ENCODE data around the gene ITPRID1. TPM values are rescaled to one million over a fixed set of nuclear protein-coding genes. Genes with fewer than 3 reads are reported as not detected.

The ITPRID1 gene
- total RNA-seq, 1 donor from 2014 or later = not detected

DNA sequence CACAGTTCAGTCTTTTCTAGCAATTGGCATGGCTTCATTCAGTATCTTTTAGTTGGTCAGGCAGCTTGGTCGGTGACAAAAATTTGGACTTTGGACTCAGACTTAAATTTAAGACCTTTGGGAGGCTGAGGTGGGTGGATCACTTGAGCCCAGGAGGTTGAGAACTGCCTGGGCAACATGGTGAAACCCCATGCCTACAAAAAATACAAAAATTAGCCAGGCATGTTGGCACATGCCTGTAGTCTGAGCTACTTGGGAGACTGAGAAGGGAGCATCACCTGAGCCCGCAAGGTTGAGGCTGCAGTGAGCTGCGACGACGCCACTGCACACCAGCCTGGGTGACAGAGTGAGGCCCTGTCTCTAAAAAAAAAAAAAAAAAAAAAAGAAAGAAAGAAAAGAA is 19.5 kb upstream of the ITPRID1 start:
- intact Hi-C loops (cut with DNase I) = no loop called here
- no peak overlapping the region for H3K4me3 ChIP-seq
- H3K27me3 ChIP-seq = no peaks in the 10 kb centered on the region
- TF ChIP-seq, protein P1, sequence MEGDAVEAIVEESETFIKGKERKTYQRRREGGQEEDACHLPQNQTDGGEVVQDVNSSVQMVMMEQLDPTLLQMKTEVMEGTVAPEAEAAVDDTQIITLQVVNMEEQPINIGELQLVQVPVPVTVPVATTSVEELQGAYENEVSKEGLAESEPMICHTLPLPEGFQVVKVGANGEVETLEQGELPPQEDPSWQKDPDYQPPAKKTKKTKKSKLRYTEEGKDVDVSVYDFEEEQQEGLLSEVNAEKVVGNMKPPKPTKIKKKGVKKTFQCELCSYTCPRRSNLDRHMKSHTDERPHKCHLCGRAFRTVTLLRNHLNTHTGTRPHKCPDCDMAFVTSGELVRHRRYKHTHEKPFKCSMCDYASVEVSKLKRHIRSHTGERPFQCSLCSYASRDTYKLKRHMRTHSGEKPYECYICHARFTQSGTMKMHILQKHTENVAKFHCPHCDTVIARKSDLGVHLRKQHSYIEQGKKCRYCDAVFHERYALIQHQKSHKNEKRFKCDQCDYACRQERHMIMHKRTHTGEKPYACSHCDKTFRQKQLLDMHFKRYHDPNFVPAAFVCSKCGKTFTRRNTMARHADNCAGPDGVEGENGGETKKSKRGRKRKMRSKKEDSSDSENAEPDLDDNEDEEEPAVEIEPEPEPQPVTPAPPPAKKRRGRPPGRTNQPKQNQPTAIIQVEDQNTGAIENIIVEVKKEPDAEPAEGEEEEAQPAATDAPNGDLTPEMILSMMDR (IDR thresholded peaks at IDR 0.05) = no peak
- H3K27ac ChIP-seq = no peak overlapping the region
- no peaks in the 10 kb centered on the region for H3K36me3 ChIP-seq
- DNase-seq (ENCODE audit: low spot score in 2 of 2) = no peak
- no peaks in the 10 kb centered on the region for H3K4me1 ChIP-seq
- H3K9me3 ChIP-seq = no peaks in the 10 kb centered on the region

DNA sequence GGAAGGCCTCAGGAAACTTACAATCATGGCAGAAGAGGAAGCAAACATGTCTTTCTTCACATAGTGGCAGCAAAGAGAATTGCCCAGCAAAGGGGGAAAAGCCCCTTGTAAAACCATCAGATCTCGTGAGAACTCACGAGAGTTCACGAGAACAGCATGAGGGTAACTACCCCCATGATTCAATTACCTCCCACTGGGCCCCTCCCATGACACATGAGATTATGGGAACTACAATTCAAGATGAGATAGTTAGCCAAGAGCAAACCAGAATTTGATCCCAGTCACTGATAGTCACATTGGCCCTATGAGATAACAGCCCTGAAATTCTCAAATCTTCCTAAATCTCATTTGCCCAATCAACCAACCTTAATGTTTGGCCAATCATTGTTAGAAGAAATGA is 18.2 kb upstream of the ITPRID1 start:
- TF ChIP-seq, protein P1 (IDR thresholded peaks at IDR 0.05) = no peak
- DNase-seq (ENCODE audit: low spot score in 2 of 2) = no peak
- Histone ChIP-seq H3K36me3 (no peaks in the 10 kb centered on the region), H3K9me3 (no peaks in the 10 kb centered on the region), H3K4me1 (no peaks in the 10 kb centered on the region), H3K4me3 (no peak overlapping the region), H3K27me3 (no peaks in the 10 kb centered on the region), H3K27ac (no peak overlapping the region)
- intact Hi-C loops (cut with DNase I) = no loop called here

DNA sequence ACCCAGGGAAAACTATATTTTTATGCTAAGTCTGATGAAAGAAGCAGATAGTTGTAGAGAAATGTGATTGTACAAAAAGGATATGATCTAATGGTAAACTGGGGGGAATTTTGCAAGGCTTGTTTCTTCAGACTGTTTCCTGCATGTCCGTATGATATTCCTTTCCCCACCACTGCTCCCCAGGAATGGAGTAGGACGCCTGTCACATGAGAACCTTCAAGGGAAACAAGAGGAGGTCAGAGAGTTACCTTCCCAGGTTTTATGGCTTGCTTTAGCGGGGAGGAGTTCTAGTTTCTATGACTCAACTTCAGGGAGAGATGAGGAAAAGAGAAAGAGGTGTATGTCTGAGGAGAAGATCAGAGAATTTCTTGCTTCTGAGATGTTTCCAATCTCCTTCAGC is 16.4 kb upstream of the ITPRID1 start:
- no peaks in the 10 kb centered on the region for H3K9me3 ChIP-seq
- H3K36me3 ChIP-seq = no peaks in the 10 kb centered on the region
- no peak for DNase-seq (ENCODE audit: low spot score in 2 of 2)
- intact Hi-C loops (cut with DNase I) = no loop called here
- no peak overlapping the region for H3K27ac ChIP-seq
- no peak overlapping the region for H3K4me3 ChIP-seq
- no peaks in the 10 kb centered on the region for H3K4me1 ChIP-seq
- H3K27me3 ChIP-seq = no peaks in the 10 kb centered on the region
- TF ChIP-seq, protein P1 (IDR thresholded peaks at IDR 0.05) = no peak

DNA sequence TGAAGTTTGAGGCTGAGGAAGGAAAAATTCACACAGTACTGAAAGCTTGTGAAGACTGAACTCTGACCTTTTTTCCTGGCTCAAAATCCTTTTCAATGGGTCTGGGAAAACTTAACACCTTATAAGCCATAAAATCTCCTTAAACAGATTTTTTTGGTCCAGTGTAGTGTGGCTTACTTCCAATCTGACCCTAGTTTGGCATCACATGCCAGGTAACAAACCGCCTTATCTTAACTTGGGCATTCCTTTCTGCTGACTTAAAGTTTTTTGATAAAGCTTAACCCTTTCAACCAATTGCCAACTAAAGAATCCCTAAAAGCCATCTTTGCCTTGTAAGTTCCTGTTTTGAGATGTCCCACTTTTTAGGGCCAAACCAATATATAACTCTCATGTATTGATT is 13.2 kb upstream of the ITPRID1 start:
- H3K27ac ChIP-seq = no peak overlapping the region
- DNase-seq (ENCODE audit: low spot score in 2 of 2) = no peak
- no peaks in the 10 kb centered on the region for H3K36me3 ChIP-seq
- no peaks in the 10 kb centered on the region for H3K27me3 ChIP-seq
- intact Hi-C loops (cut with DNase I) = no loop called here
- H3K4me1 ChIP-seq = no peaks in the 10 kb centered on the region
- TF ChIP-seq, protein P1 (IDR thresholded peaks at IDR 0.05) = no peak
- H3K9me3 ChIP-seq = no peaks in the 10 kb centered on the region
- H3K4me3 ChIP-seq = no peak overlapping the region

DNA sequence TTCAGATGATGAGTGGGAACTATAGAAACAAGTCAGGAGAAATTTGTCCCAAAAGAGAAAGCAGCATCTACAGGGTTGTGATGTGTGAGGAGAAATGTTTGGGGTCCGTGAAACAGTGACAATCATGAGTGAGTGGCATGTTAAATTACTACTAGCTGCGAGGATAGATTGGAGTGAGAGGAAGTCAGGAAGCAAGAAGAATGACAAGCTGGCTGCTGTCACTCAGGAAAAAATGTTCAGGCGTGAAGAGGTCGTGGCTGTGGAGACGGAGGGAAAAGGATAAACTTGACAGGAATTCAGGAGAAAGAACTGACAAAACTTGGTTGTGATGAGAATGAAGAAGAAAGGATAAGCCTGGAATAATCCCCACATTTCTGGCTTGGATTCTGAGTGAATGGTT is 5.1 kb upstream of the ITPRID1 start:
- no peaks in the 10 kb centered on the region for H3K27me3 ChIP-seq
- intact Hi-C loops (cut with DNase I) = no loop called here
- H3K4me1 ChIP-seq = no peaks in the 10 kb centered on the region

More for the DNA sequence above, 5.1 kb upstream of the ITPRID1 start:
- DNase-seq (ENCODE audit: low spot score in 2 of 2) = no peak
- H3K27ac ChIP-seq = no peak overlapping the region
- H3K36me3 ChIP-seq = no peaks in the 10 kb centered on the region
- H3K4me3 ChIP-seq = no peak overlapping the region
- TF ChIP-seq, protein P1 (IDR thresholded peaks at IDR 0.05) = no peak
- no peaks in the 10 kb centered on the region for H3K9me3 ChIP-seq

Measured in ascending aorta (tissue), 2 donors.